Naive B cell (primary cell): ENCODE data around the gene PARM1. TPM values are rescaled to one million over a fixed set of nuclear protein-coding genes. Genes with fewer than 3 reads are reported as not detected.

Experiments
- ATAC-seq, 2 donors: fragments of 150-1000 bp; cut with Tn5 transposase; 2 replicates each; pipeline ENCODE4 v1.10.0; 2021; ENCODE audit warnings: low read depth in 2 of 2, mild to moderate bottlenecking in 2 of 2, moderate library complexity in 2 of 2
- DNase-seq: peaks from one replicate; pipeline ENCODE4 v3.0.0; 2022
- H3K27ac Mint-ChIP-seq, 6 donors: one replicate each; pipeline ENCODE4 v1.8.0; 2020 to 2022; ENCODE audit warnings: mild to moderate bottlenecking in 6 of 6, mixed read lengths in 6 of 6, moderate library complexity in 5 of 6, inconsistent platforms in 2 of 6
- H3K27me3 Mint-ChIP-seq, 3 donors: one replicate each; pipeline ENCODE4 v1.8.0; 2021 to 2022; ENCODE audit warnings: mixed read lengths in 3 of 3, mild to moderate bottlenecking in 1 of 3
- H3K36me3 Mint-ChIP-seq, 2 donors: one replicate each; pipeline ENCODE4 v1.8.0; 2020 to 2022; ENCODE audit warnings: mixed read lengths in 2 of 2, inconsistent platforms in 1 of 2, mild to moderate bottlenecking in 1 of 2
- H3K4me1 Mint-ChIP-seq, 3 donors: one replicate each; pipeline ENCODE4 v1.8.0; 2020 to 2022; ENCODE audit warnings: mixed read lengths in 3 of 3, inconsistent platforms in 1 of 3, mild to moderate bottlenecking in 1 of 3, moderate library complexity in 1 of 3
- H3K4me3 Mint-ChIP-seq, 8 donors: one replicate each; pipeline ENCODE4 v1.8.0; 2020 to 2022; ENCODE audit warnings: mild to moderate bottlenecking in 8 of 8, mixed read lengths in 8 of 8, moderate library complexity in 8 of 8, inconsistent platforms in 2 of 8
- H3K9me3 Mint-ChIP-seq, 7 donors: one replicate each; pipeline ENCODE4 v1.8.0; 2020 to 2022; ENCODE audit warnings: mixed read lengths in 7 of 7, mild to moderate bottlenecking in 5 of 7, inconsistent platforms in 2 of 7, moderate library complexity in 1 of 7
- polyA plus RNA-seq, 6 donors: library from polyadenylated mRNA; unstranded; fragments of 300-500 nt; fragmentation: Illumina TruSeq; gene quantifications; one replicate each; pipeline ENCODE4 v1.2.3, GENCODE V29; 2021; ENCODE audit warnings: low read depth in 6 of 6

PARM1 gene
- polyA plus RNA-seq, 6 donors from 2014 or later = 6.6 to 24.8 (median 13.1) TPM

- no peak overlapping the region for H3K4me3 Mint-ChIP-seq
- ATAC-seq = no peak
- peaks cover 0 to 4% (median 0%) of the 10 kb centered on the region in 3 donors for H3K27me3 Mint-ChIP-seq
- peaks cover 0 to 7% of the 10 kb centered on the region in 2 donors for H3K36me3 Mint-ChIP-seq
- H3K27ac Mint-ChIP-seq = peak overlapping the region in 1 of 6 donors; percentile 1
- DNase-seq = no peak
- peaks cover 0 to 7% (median 4%) of the 10 kb centered on the region in 3 donors for H3K4me1 Mint-ChIP-seq
- H3K9me3 Mint-ChIP-seq = peaks cover 0 to 3% (median 0%) of the 10 kb centered on the region in 7 donors
Measured at GRCh38 chr4:74948236-74948635, 15.3 kb downstream of the PARM1 start.

- H3K4me1 Mint-ChIP-seq = peaks cover 4 to 13% (median 9%) of the 10 kb centered on the region in 3 donors
- peak overlapping the region in 1 of 6 donors; percentile 62 for H3K27ac Mint-ChIP-seq
- DNase-seq = no peak
- peaks cover 0 to 4% (median 0%) of the 10 kb centered on the region in 3 donors for H3K27me3 Mint-ChIP-seq
- H3K9me3 Mint-ChIP-seq = peaks cover 0 to 3% (median 0%) of the 10 kb centered on the region in 7 donors
- ATAC-seq = no peak
- H3K36me3 Mint-ChIP-seq = peaks cover 0 to 7% of the 10 kb centered on the region in 2 donors
- no peak overlapping the region for H3K4me3 Mint-ChIP-seq
Measured at GRCh38 chr4:74950200-74950599, 17.3 kb downstream of the PARM1 start.

- ATAC-seq = no peak
- H3K9me3 Mint-ChIP-seq = peaks cover 0 to 3% (median 0%) of the 10 kb centered on the region in 7 donors
- peaks cover 4 to 13% (median 9%) of the 10 kb centered on the region in 3 donors for H3K4me1 Mint-ChIP-seq
- no peak overlapping the region for H3K4me3 Mint-ChIP-seq
- peaks cover 0 to 7% of the 10 kb centered on the region in 2 donors for H3K36me3 Mint-ChIP-seq
- H3K27ac Mint-ChIP-seq = no peak overlapping the region
- DNase-seq = no peak
- peaks cover 0 to 4% (median 0%) of the 10 kb centered on the region in 3 donors for H3K27me3 Mint-ChIP-seq
Measured at GRCh38 chr4:74950882-74951281, 18.0 kb downstream of the PARM1 start.

- DNase-seq (no peak), ATAC-seq (no peak)
- peaks cover 0 to 5% (median 0%) of the 10 kb centered on the region in 3 donors for H3K27me3 Mint-ChIP-seq
- H3K4me3 Mint-ChIP-seq = no peak overlapping the region
- peaks cover 0 to 1% (median 0%) of the 10 kb centered on the region in 7 donors for H3K9me3 Mint-ChIP-seq
- H3K36me3 Mint-ChIP-seq = peaks cover 0 to 17% of the 10 kb centered on the region in 2 donors
- H3K27ac Mint-ChIP-seq = peak overlapping the region in 1 of 6 donors; percentile 91
- H3K4me1 Mint-ChIP-seq = peaks cover 4 to 9% (median 6%) of the 10 kb centered on the region in 3 donors
Measured at GRCh38 chr4:74953647-74954046, 20.7 kb downstream of the PARM1 start.

- Mint-ChIP-seq H3K27me3 (peaks cover 0 to 10% (median 0%) of the 10 kb centered on the region in 3 donors), H3K36me3 (peaks cover 16 to 33% of the 10 kb centered on the region in 2 donors), H3K27ac (no peak overlapping the region), H3K9me3 (peaks cover 3 to 27% (median 16%) of the 10 kb centered on the region in 7 donors), H3K4me1 (peaks cover 0 to 5% (median under 1%) of the 10 kb centered on the region in 3 donors), H3K4me3 (no peak overlapping the region)
- no peak for DNase-seq
- no peak for ATAC-seq
Measured at GRCh38 chr4:74958881-74959280, 26.0 kb downstream of the PARM1 start.

GRCh38 chr4:74961230-74961629 lies 28.3 kb downstream of the PARM1 start:
- Mint-ChIP-seq H3K27ac (no peak overlapping the region), H3K27me3 (peaks cover 0 to 10% (median 0%) of the 10 kb centered on the region in 3 donors), H3K36me3 (peaks cover 16 to 34% of the 10 kb centered on the region in 2 donors), H3K4me1 (peaks cover 0 to 5% (median 1%) of the 10 kb centered on the region in 3 donors), H3K4me3 (no peak overlapping the region), H3K9me3 (peaks cover 3 to 27% (median 16%) of the 10 kb centered on the region in 7 donors)
- no peak for ATAC-seq
- DNase-seq = no peak

- H3K36me3 Mint-ChIP-seq = peaks cover 16 to 29% of the 10 kb centered on the region in 2 donors
- no peak overlapping the region for H3K4me3 Mint-ChIP-seq
- ATAC-seq = no peak
- no peak for DNase-seq
- peaks cover 0 to 6% (median 0%) of the 10 kb centered on the region in 3 donors for H3K27me3 Mint-ChIP-seq
- H3K9me3 Mint-ChIP-seq = peaks cover 3 to 27% (median 16%) of the 10 kb centered on the region in 7 donors
- H3K4me1 Mint-ChIP-seq = peaks cover 0 to 6% (median 5%) of the 10 kb centered on the region in 3 donors
- H3K27ac Mint-ChIP-seq = no peak overlapping the region
Measured at GRCh38 chr4:74962584-74962983, 29.7 kb downstream of the PARM1 start.

GRCh38 chr4:74964311-74964710 lies 31.4 kb downstream of the PARM1 start:
- Mint-ChIP-seq H3K4me1 (peaks cover 0 to 9% (median 7%) of the 10 kb centered on the region in 3 donors), H3K27ac (no peak overlapping the region), H3K27me3 (peaks cover 0 to 5% (median 0%) of the 10 kb centered on the region in 3 donors), H3K36me3 (peaks cover 16 to 29% of the 10 kb centered on the region in 2 donors), H3K4me3 (no peak overlapping the region), H3K9me3 (peaks cover 3 to 27% (median 14%) of the 10 kb centered on the region in 7 donors)
- no peak for DNase-seq
- no peak for ATAC-seq

- Mint-ChIP-seq H3K27me3 (no peaks in the 10 kb centered on the region), H3K4me3 (no peak overlapping the region), H3K27ac (no peak overlapping the region), H3K4me1 (peaks cover 6 to 18% (median 12%) of the 10 kb centered on the region in 3 donors), H3K36me3 (peaks cover 0 to 9% of the 10 kb centered on the region in 2 donors), H3K9me3 (peaks cover 0 to 3% (median 0%) of the 10 kb centered on the region in 7 donors)
- DNase-seq (no peak), ATAC-seq (no peak)
Measured at GRCh38 chr4:74967324-74967723, 34.4 kb downstream of the PARM1 start.

GRCh38 chr4:74968456-74969164 lies 35.7 kb downstream of the PARM1 start:
- H3K27ac Mint-ChIP-seq = no peak overlapping the region
- peaks cover 6 to 18% (median 11%) of the 10 kb centered on the region in 3 donors for H3K4me1 Mint-ChIP-seq
- no peaks in the 10 kb centered on the region for H3K27me3 Mint-ChIP-seq
- H3K36me3 Mint-ChIP-seq = peaks cover 3 to 6% of the 10 kb centered on the region in 2 donors
- H3K9me3 Mint-ChIP-seq = peaks cover 0 to 3% (median 2%) of the 10 kb centered on the region in 7 donors
- peak overlapping the region in 1 of 8 donors; percentile 14 for H3K4me3 Mint-ChIP-seq
- ATAC-seq = no peak
- no peak for DNase-seq

GRCh38 chr4:74969507-74970474 lies 36.9 kb downstream of the PARM1 start:
- Mint-ChIP-seq H3K4me3 (peak overlapping the region in 1 of 8 donors; percentile 25), H3K27me3 (peaks cover 0 to 5% (median 0%) of the 10 kb centered on the region in 3 donors), H3K9me3 (peaks cover 1 to 9% (median 5%) of the 10 kb centered on the region in 7 donors), H3K4me1 (peaks cover 6 to 18% (median 11%) of the 10 kb centered on the region in 3 donors), H3K27ac (peak overlapping the region in 2 of 6 donors; percentile 24 to 76), H3K36me3 (peaks cover 8 to 11% of the 10 kb centered on the region in 2 donors)
- ATAC-seq (no peak), DNase-seq (no peak)

GRCh38 chr4:74970577-74970976 lies 37.7 kb downstream of the PARM1 start:
- peaks cover 0 to 5% (median 4%) of the 10 kb centered on the region in 3 donors for H3K27me3 Mint-ChIP-seq
- peaks cover 6 to 18% (median 11%) of the 10 kb centered on the region in 3 donors for H3K4me1 Mint-ChIP-seq
- DNase-seq (no peak), ATAC-seq (no peak)
- peaks cover 8 to 17% of the 10 kb centered on the region in 2 donors for H3K36me3 Mint-ChIP-seq
- H3K27ac Mint-ChIP-seq = peak overlapping the region in 1 of 6 donors; percentile 27
- H3K9me3 Mint-ChIP-seq = peaks cover 2 to 14% (median 6%) of the 10 kb centered on the region in 7 donors
- no peak overlapping the region for H3K4me3 Mint-ChIP-seq

- peaks cover 11 to 15% of the 10 kb centered on the region in 2 donors for H3K36me3 Mint-ChIP-seq
Measured at GRCh38 chr4:74971862-74972261, 38.9 kb downstream of the PARM1 start.

More at GRCh38 chr4:74971862-74972261, 38.9 kb downstream of the PARM1 start:
- ATAC-seq (no peak), DNase-seq (no peak)
- no peak overlapping the region for H3K27ac Mint-ChIP-seq
- H3K4me1 Mint-ChIP-seq = peaks cover 6 to 11% (median 11%) of the 10 kb centered on the region in 3 donors
- no peak overlapping the region for H3K4me3 Mint-ChIP-seq
- peaks cover 0 to 5% (median 4%) of the 10 kb centered on the region in 3 donors for H3K27me3 Mint-ChIP-seq
- H3K9me3 Mint-ChIP-seq = peaks cover 3 to 18% (median 8%) of the 10 kb centered on the region in 7 donors
